ENCODE data around the gene RHBDL1. TPM values are rescaled to one million over a fixed set of nuclear protein-coding genes. Genes with fewer than 3 reads are reported as not detected.

RHBDL1 gene
- total and polyA plus RNA-seq, 2 of the 8 experiments (the other 6 are each of a cell fraction or from before 2014, with no cell fraction given), result 4.0 to 8.1 TPM

- CTCF ChIA-PET (ENCODE audit: partially characterized antibody), result interaction anchor here (0.6 to 11.3 kb wide), 19 partner anchors 10 to 264 kb away, joined by 3 to 104 read pairs (median 4); partner anchors contain the start of genes METTL26 and WDR90
- no peak overlapping the region for H2BK12ac ChIP-seq (ENCODE audit: low read depth, low read length)
- H3K4ac ChIP-seq (replicated peaks; ENCODE audit: insufficient read length, low read depth, low read length), result peak overlapping the region; percentile 77
- no peaks in the 10 kb centered on the region for H3K79me2 ChIP-seq (ENCODE audit: control insufficient read depth in 1 of 2, insufficient read depth in 2 of 2, low read length in 2 of 2)
- H3K27me3 ChIP-seq (replicated peaks in 1 of 4; ENCODE audit: control insufficient read depth in 3 of 4, extremely low read depth in 1 of 4, insufficient read depth in 3 of 4, low read length in 3 of 4), result no peaks in the 10 kb centered on the region
- H3K9me3 ChIP-seq (ENCODE audit: insufficient read depth in 2 of 2, low read depth in 1 of 2, low read length in 1 of 2), result no peaks in the 10 kb centered on the region
- H2BK20ac ChIP-seq (ENCODE audit: low read length), result no peak overlapping the region
- H2AFZ ChIP-seq (ENCODE audit: low read length), result no peak overlapping the region; the same call in 1 of the 2 replicates
- DNase-seq (ENCODE audit: low read depth in 1 of 2, low spot score in 2 of 2) (peak in 1 of 2 experiments; percentile 86), FAIRE-seq (peak; percentile 55)
- no peak overlapping the region for H3K27ac ChIP-seq (ENCODE audit: low read depth, low read length)
- peak overlapping the region; percentile 81; the same call in 1 of the 2 replicates for H2BK15ac ChIP-seq (ENCODE audit: low read length)
- H3K56ac ChIP-seq (replicated peaks; ENCODE audit: insufficient read length, low read depth, low read length), result no peak overlapping the region
- no peak overlapping the region for H3K23ac ChIP-seq (ENCODE audit: insufficient read length)
- H2BK120ac ChIP-seq (replicated peaks; ENCODE audit: low read depth, low read length), result no peak overlapping the region
- no peak overlapping the region for H3K9ac ChIP-seq (replicated peaks in 1 of 4; ENCODE audit: extremely low read depth in 1 of 4, low read depth in 3 of 4, low read length in 3 of 4)
- no peak overlapping the region for H3K14ac ChIP-seq (ENCODE audit: insufficient read length)
- WGBS, 2 experiments (ENCODE audit: extremely low coverage in 1 of 2, insufficient coverage in 1 of 2, insufficient read length in 1 of 2, insufficient replicate concordance in 2 of 2, low coverage in 1 of 2, low lambda C conversion rate in 2 of 2, missing lambda C conversion rate in 1 of 2), result 39% methylated on average over 20 of the region's 43 CpGs; no CpG with 5 or more reads in 1 of the 2 experiments
- no peak overlapping the region for H4K5ac ChIP-seq (ENCODE audit: insufficient read length, low read depth, low read length)
- peak overlapping the region; percentile 71; the same call in 1 of the 2 replicates for H3K18ac ChIP-seq (ENCODE audit: extremely low read depth, low read length)
- H3K79me1 ChIP-seq (ENCODE audit: low read depth, low read length), result no peaks in the 10 kb centered on the region
- peaks cover 0 to 8% (median 1%) of the 10 kb centered on the region in 4 experiments; a peak in 4 of 7 replicates for H3K4me1 ChIP-seq (replicated peaks in 1 of 4; ENCODE audit: control insufficient read depth in 3 of 4, insufficient read depth in 4 of 4, low read length in 3 of 4)
- H3K23me2 ChIP-seq (ENCODE audit: low read depth, low read length), result no peaks in the 10 kb centered on the region
- no peak overlapping the region for H2AK5ac ChIP-seq (ENCODE audit: low read depth, low read length)
- POLR2A ChIA-PET (ENCODE audit: partially characterized antibody), result interaction anchor here (0.7 to 17.4 kb wide), 6 partner anchors 10 to 31 kb away, joined by 3 to 214 read pairs (median 6); partner anchors contain the start of genes JMJD8, RHBDL1, STUB1 and WDR90
- no peak overlapping the region for H3K4me3 ChIP-seq (ENCODE audit: extremely low read depth in 1 of 4, insufficient read depth in 2 of 4, low read depth in 3 of 4, low read length in 4 of 4)
- peak overlapping the region; percentile 98 for H4K91ac ChIP-seq (replicated peaks; ENCODE audit: insufficient read length, low read length)
- H4K8ac ChIP-seq (ENCODE audit: extremely low read depth, insufficient read depth, low read length), result peak overlapping the region; percentile 85
- H3K4me2 ChIP-seq (ENCODE audit: insufficient read depth in 1 of 2, low read depth in 2 of 2, low read length in 2 of 2), result peak overlapping the region in 1 of 2 experiments; percentile 53; a peak in 2 of 4 replicates
- 0 out of 2 replicates have a peak overlapping the region, but pooled peaks have one; percentile 41 for H2BK5ac ChIP-seq (ENCODE audit: low read depth, low read length)
- peaks cover 0 to 25% (median 1%) of the 10 kb centered on the region in 4 experiments; a peak in 3 of 8 replicates for H3K36me3 ChIP-seq (ENCODE audit: control insufficient read depth in 2 of 4, insufficient read depth in 4 of 4, low read length in 3 of 4)
- H4K20me1 ChIP-seq (replicated peaks in 1 of 2; ENCODE audit: control insufficient read depth in 1 of 2, insufficient read depth in 2 of 2, low read length in 2 of 2), result no peaks in the 10 kb centered on the region
- TF ChIP-seq CTCF (IDR thresholded peaks at IDR 0.05; ENCODE audit: control extremely low read depth in 1 of 3, insufficient read depth in 1 of 3, low read depth in 1 of 3, low read length in 3 of 3) (peak in 2 of 3 experiments; percentile 62 to 70; a peak in 3 of 4 replicates), TBP (IDR thresholded peaks at IDR 0.05; ENCODE audit: low read depth, low read length) (no peak; the same call in none of the 2 replicates), TAF7 (optimal IDR thresholded peaks at IDR 0.05; ENCODE audit: borderline replicate concordance, low read depth, low read length) (peak; percentile 15), EGR1 (IDR thresholded peaks at IDR 0.05; ENCODE audit: borderline replicate concordance, low read depth, low read length) (no peak), PHF8 (conservative IDR thresholded peaks at IDR 0.05; ENCODE audit: low read depth, low read length) (no peak), RFX5 (IDR thresholded peaks at IDR 0.05; ENCODE audit: borderline replicate concordance, low read depth, low read length) (no peak), YY1 (IDR thresholded peaks at IDR 0.05; ENCODE audit: low read depth, low read length) (peak; percentile 57; the same call in 1 of the 2 replicates)
- TF ChIP-seq, protein P1, sequence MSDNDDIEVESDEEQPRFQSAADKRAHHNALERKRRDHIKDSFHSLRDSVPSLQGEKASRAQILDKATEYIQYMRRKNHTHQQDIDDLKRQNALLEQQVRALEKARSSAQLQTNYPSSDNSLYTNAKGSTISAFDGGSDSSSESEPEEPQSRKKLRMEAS (IDR thresholded peaks at IDR 0.05), result peak; percentile 86
Observed at GRCh38 chr16:660459-661183, 14.8 kb upstream of the RHBDL1 start.
